GM12878 (cell line): ENCODE data around the gene TSPAN5. TPM values are rescaled to one million over a fixed set of nuclear protein-coding genes. Genes with fewer than 3 reads are reported as not detected.

Experiments
- ATAC-seq: fragments of 200-7000 bp; cut with Tn5 transposase; 3 replicates; pipeline ENCODE4 v1.9.1; 2020; ENCODE audit warnings: mild to moderate bottlenecking, moderate library complexity
- BruUV-seq: library from RNA; stranded (reverse); fragments of 400-500 nt; replicated peaks from 2 replicates; lab custom pipeline; 2021; lab: Mats Ljungman, UMichigan
- CTCF ChIA-PET: fragments of 300-600 bp; sonication (Branson Sonifier 250); formaldehyde crosslinking; extraction: SDS; loops from one replicate; lab custom pipeline; 2021; ENCODE audit warnings: inconsistent platforms; lab: Yijun Ruan, JAX
- POLR2A ChIA-PET: fragments of 350-600 bp; formaldehyde crosslinking; extraction: SDS; loops from one replicate; lab custom pipeline; 2021; ENCODE audit warnings: inconsistent platforms; lab: Charles Lee
- RAD21 ChIA-PET: fragments of 300-600 bp; sonication (Branson Sonifier 250); formaldehyde crosslinking; loops from one replicate; lab custom pipeline; 2023; ENCODE audit warnings: antibody characterized with exemption; ENCODE audit not compliant: unreplicated experiment; lab: Charles Lee
- SMC1A ChIA-PET: fragments of 300-600 bp; sonication (Branson Sonifier 250); formaldehyde crosslinking; loops from one replicate; lab custom pipeline; 2023; ENCODE audit not compliant: unreplicated experiment, uncharacterized antibody; lab: Charles Lee
- DNase-seq: peaks from one replicate; pipeline ENCODE4 v3.0.0-alpha.2; 2011; ENCODE audit warnings: low read depth, low spot score
- FAIRE-seq: peaks from 3 replicates; lab custom pipeline; 2011; peaks lifted over from hg19 to GRCh38; lab: Jason Lieb, UNC
- H2AFZ ChIP-seq: 2 replicates; pipeline ENCODE4 v1.6.0; 2011; ENCODE audit warnings: low read depth, low read length, control low read depth; ENCODE audit not compliant: control insufficient read depth
- H3K27ac ChIP-seq: 2 replicates; pipeline ENCODE4 v1.5.1; 2011; ENCODE audit warnings: control low read depth; ENCODE audit not compliant: control insufficient read depth, insufficient read depth
- H3K27me3 ChIP-seq, 2 experiments: replicated peaks in 1 of 2; 2 replicates each; pipeline versions ENCODE4 v1.6.0 to v1.6.1; 2011; ENCODE audit warnings: low read length in 1 of 2; ENCODE audit not compliant: control insufficient read depth in 2 of 2, insufficient read depth in 2 of 2
- H3K36me3 ChIP-seq, 2 experiments: 2 replicates each; pipeline ENCODE4 v1.5.1; 2011; ENCODE audit warnings: low read length in 1 of 2; ENCODE audit not compliant: control insufficient read depth in 2 of 2, insufficient read depth in 2 of 2
- H3K4me1 ChIP-seq: 2 replicates; pipeline ENCODE4 v1.6.1; 2011; ENCODE audit warnings: mild to moderate bottlenecking, low read length, moderate library complexity, mixed read lengths; ENCODE audit not compliant: control insufficient read depth, insufficient read depth
- H3K4me2 ChIP-seq: 2 replicates; pipeline ENCODE4 v1.6.0; 2011; ENCODE audit warnings: control low read depth; ENCODE audit not compliant: control insufficient read depth, insufficient read depth
- H3K4me3 ChIP-seq: fragments of 200-600 bp; sonication (generic); 2 replicates; pipeline ENCODE4 v1.5.1; 2016
- H3K79me2 ChIP-seq: 2 replicates; pipeline ENCODE4 v1.6.0; 2011; ENCODE audit warnings: low read length; ENCODE audit not compliant: control insufficient read depth, insufficient read depth
- H3K9ac ChIP-seq: 2 replicates; pipeline ENCODE4 v1.8.0; 2011; ENCODE audit warnings: low read length, control low read depth, mixed read lengths; ENCODE audit not compliant: control insufficient read depth, insufficient read depth
- H3K9me3 ChIP-seq: replicated peaks from 3 replicates; pipeline ENCODE4 v1.5.1; 2011; ENCODE audit warnings: mild to moderate bottlenecking, low read length; ENCODE audit not compliant: control insufficient read depth, insufficient read depth
- H4K20me1 ChIP-seq: 2 replicates; pipeline ENCODE4 v1.6.0; 2011; ENCODE audit not compliant: control insufficient read depth, insufficient read depth
- MEF2B ChIP-seq: fragments of 450-650 bp; IDR thresholded peaks from 2 replicates; pipeline ENCODE4 v1.6.1; 2018; ENCODE audit warnings: mild to moderate bottlenecking, moderate library complexity; ENCODE audit not compliant: partially characterized antibody, poor library complexity, severe bottlenecking
- MTA2 ChIP-seq: fragments of 450-650 bp; IDR thresholded peaks from 2 replicates; pipeline ENCODE4 v1.6.1; 2016; ENCODE audit warnings: low read depth, mild to moderate bottlenecking, moderate library complexity
- SPI1 ChIP-seq: IDR thresholded peaks from 2 replicates; pipeline ENCODE4 v1.6.1; 2011; ENCODE audit warnings: low read depth, mild to moderate bottlenecking, low read length, moderate library complexity, borderline replicate concordance; ENCODE audit not compliant: insufficient read depth
- ZNF24 ChIP-seq: fragments of 450-650 bp; IDR thresholded peaks from 2 replicates; pipeline ENCODE4 v1.6.1; 2017; ENCODE audit warnings: antibody characterized with exemption, mild to moderate bottlenecking
- WGBS: methylation state at CpG from one replicate; pipeline ENCODE4 v1.1.6; 2016; ENCODE audit warnings: low lambda C conversion rate; ENCODE audit not compliant: insufficient replicate concordance, insufficient coverage; ENCODE audit errors: missing lambda C conversion rate; 5-methylcytosine and 5-hydroxymethylcytosine counted together
- in situ Hi-C: fragments of 300-500 bp; cut with MboI; formaldehyde crosslinking; loops from 9 replicates; pipeline ENCODE4 v1.14.3; 2018; ENCODE audit warnings: mixed read lengths
- intact Hi-C: fragments of 100-400 bp; cut with micrococcal nuclease; formaldehyde crosslinking; loops from one replicate; pipeline ENCODE4 v1.14.2; 2022; ENCODE audit not compliant: unreplicated experiment
- polyA plus RNA-seq, 11 experiments: library from polyadenylated mRNA; depleted of rRNA in 4 of 11; unstranded in 6 of 11; stranded (reverse) in 5 of 11; fragments of >200 nt; fragmentation: Nextera tagmentation in 4 of 11; fragmentation: Illumina TruSeq in 1 of 11; extraction: Ambion mirVana in 4 of 11; extraction: Trizol in 1 of 11; gene quantifications; 1 replicate in 1 of 11; 2 replicates in 10 of 11; pipeline versions ENCODE4 v1.2.1 to v1.2.3, GENCODE V29; 2011 to 2016; ENCODE audit warnings: inconsistent platforms in 2 of 11, missing spikeins in 2 of 11, low read depth in 1 of 11
- total RNA-seq, 4 experiments: library from RNA; depleted of rRNA in 3 of 4; stranded (reverse); fragments of >200 nt in 3 of 4; fragmentation: Illumina TruSeq in 1 of 4; extraction: Trizol in 1 of 4; gene quantifications; 2 replicates each; pipeline versions ENCODE4 v1.2.1 to v1.2.3, GENCODE V29; 2013 to 2021
- TF ChIP-seq, protein P1 (sequence below): fragments of 450-650 bp; IDR thresholded peaks from 2 replicates; pipeline ENCODE4 v1.6.1; 2017; ENCODE audit warnings: low read depth, mild to moderate bottlenecking, moderate library complexity
- TF ChIP-seq, protein P2 (sequence below): IDR thresholded peaks from 2 replicates; pipeline ENCODE4 v1.6.1; 2012; ENCODE audit warnings: low read depth, low read length, improper control_type of control experiment

TSPAN5 gene
- total and polyA plus RNA-seq, 10 of the 15 experiments (the other 5 are each of a cell fraction or from before 2014, with no cell fraction given) = 0.09 to 8.2 (median 0.27) TPM

- Histone ChIP-seq H3K9me3 (no peaks in the 10 kb centered on the region), H3K4me3 (no peak overlapping the region)
- POLR2A ChIA-PET = interaction anchor here (0.7 to 1.2 kb wide), 2 partner anchors 13 to 17 kb away, joined by 3 read pairs; no protein-coding TSS in a partner anchor
- TF ChIP-seq MEF2B = no peak
- TF ChIP-seq, protein P1, sequence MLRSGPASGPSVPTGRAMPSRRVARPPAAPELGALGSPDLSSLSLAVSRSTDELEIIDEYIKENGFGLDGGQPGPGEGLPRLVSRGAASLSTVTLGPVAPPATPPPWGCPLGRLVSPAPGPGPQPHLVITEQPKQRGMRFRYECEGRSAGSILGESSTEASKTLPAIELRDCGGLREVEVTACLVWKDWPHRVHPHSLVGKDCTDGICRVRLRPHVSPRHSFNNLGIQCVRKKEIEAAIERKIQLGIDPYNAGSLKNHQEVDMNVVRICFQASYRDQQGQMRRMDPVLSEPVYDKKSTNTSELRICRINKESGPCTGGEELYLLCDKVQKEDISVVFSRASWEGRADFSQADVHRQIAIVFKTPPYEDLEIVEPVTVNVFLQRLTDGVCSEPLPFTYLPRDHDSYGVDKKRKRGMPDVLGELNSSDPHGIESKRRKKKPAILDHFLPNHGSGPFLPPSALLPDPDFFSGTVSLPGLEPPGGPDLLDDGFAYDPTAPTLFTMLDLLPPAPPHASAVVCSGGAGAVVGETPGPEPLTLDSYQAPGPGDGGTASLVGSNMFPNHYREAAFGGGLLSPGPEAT = no peak
- no peak for TF ChIP-seq SPI1
- TF ChIP-seq MTA2 = no peak
- no peak for TF ChIP-seq ZNF24
- TF ChIP-seq, protein P2, sequence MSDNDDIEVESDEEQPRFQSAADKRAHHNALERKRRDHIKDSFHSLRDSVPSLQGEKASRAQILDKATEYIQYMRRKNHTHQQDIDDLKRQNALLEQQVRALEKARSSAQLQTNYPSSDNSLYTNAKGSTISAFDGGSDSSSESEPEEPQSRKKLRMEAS = no peak
- TF ChIP-seq, all 136 proteins: peak for 0
- Histone ChIP-seq H3K36me3 (no peaks in the 10 kb centered on the region), H3K9ac (no peak overlapping the region), H3K79me2 (no peaks in the 10 kb centered on the region), H3K4me2 (no peak overlapping the region), H3K27ac (no peak overlapping the region), H2AFZ (no peak overlapping the region), H4K20me1 (no peaks in the 10 kb centered on the region), H3K27me3 (peaks cover 0 to 2% of the 10 kb centered on the region in 2 experiments; a peak in 1 of 4 replicates), H3K4me1 (no peaks in the 10 kb centered on the region)
- ChIA-PET RAD21 (interaction anchor here (0.6 to 2.6 kb wide), 4 partner anchors 9 to 936 kb away, joined by 3 to 8 read pairs (median 4); no protein-coding TSS in a partner anchor), SMC1A (interaction anchor here (0.5 to 3.4 kb wide), 7 partner anchors 12 to 604 kb away, joined by 3 to 37 read pairs (median 3); no protein-coding TSS in a partner anchor), CTCF (interaction anchor here (1.0 to 3.3 kb wide), 8 partner anchors 11 to 993 kb away, joined by 3 to 20 read pairs (median 6); no protein-coding TSS in a partner anchor)
- DNase-seq (no peak), FAIRE-seq (no peak), ATAC-seq (no peak)
- intact Hi-C loops = loop anchor here (5.0 kb wide), 2 partner anchors 317 to 358 kb away; no protein-coding TSS in a partner anchor
- in situ Hi-C loops = loop anchor here (25.0 kb wide), 1 partner anchor 943 kb away; no protein-coding TSS in a partner anchor
- WGBS = 67% methylated on average over 2 of the region's 2 CpGs
- no TSS peak for BruUV-seq
Measured at GRCh38 chr4:98469771-98470170, 188.6 kb downstream of the TSPAN5 start.
